GM19099 (cell line): ENCODE data around the gene FAM13A.

ENCODE experiments used
- POLR2A ChIP-seq: IDR thresholded peaks from 3 replicates; pipeline ENCODE4 v1.6.1; 2011; ENCODE audit warnings: low read depth; ENCODE audit not compliant: insufficient read length; ENCODE audit errors: extremely low read depth

FAM13A gene

DNA sequence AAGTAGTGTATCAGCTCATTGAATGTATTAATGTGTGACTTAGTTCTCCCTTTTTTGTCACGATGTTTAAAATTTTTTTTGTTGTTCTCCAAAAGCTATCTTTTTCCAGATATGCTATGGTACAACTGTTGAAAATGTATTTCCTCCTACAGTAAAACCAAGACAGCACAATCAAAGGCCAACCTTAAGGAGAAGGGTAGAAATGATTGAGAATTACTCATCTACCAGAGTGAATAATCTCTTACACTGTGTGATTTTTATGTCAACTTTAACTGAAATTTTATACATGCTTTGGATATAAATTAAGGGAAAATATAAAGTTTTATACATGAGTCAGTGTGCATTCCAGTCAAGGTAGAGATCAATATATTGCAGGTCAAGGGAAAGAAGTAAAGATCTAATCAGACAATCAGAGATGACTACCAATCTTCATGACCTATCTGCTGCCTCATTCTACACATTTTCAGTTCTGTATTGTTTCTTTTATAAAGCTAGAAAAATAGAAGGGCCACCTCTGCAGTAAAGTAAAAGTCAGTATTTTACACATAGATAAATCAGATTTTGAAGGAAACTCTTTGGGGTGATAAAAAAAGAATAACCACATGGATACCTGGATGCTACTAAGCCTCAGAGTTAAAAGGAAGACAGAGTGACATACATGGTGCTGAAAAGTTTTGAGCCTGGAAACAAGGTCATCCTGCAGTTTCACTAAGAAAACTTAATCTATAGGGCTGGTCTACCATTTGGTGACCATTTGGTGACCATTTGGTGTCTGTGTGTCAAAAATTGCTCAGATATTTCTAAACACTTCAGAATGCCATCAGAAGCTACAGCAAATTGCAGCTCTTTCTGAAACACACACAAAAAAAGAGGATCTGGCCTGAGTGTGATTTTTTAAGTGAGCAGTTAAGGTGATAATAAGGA, 1.6 kb downstream of the FAM13A start:
- TF ChIP-seq POLR2A: no peak

DNA sequence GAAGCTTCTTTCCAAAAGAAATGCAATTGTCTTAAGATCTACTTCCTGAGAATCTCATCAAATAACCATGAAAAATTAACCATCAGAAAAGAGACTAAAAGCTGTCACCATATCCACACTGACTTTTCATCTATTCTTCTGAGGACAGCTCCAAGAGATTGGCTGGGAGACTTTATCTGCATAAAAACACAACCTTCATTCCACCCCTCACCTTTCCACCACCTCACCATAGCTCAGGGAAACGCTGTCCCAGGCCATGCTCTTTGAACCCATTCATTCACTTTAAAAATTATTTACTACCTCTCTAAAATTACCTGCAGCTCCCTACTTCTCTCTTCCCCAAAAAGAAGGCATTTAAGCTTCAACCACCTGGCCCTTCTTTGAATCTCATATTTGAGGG, 2.4 kb downstream of the FAM13A start:
- TF ChIP-seq POLR2A: no peak

DNA sequence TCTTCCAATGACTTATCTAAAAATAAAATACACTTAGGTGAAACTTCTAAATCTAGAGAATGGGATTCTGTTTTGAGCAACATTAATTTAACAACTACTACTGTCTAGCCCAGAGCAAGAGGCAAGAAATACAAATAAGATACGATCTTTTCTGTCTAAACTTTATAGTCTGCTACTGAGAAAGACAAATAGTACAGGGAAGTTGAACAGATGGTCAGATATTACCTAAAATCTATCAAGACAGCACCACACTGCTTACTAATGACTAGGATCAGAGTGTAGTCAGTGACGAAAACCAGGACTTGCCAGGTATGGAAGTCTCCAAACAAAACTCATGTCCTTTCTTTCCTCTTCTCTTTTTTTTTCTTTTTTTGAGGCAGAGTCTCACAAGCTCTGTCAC, 7.1 kb downstream of the FAM13A start:
- TF ChIP-seq POLR2A: no peak

DNA sequence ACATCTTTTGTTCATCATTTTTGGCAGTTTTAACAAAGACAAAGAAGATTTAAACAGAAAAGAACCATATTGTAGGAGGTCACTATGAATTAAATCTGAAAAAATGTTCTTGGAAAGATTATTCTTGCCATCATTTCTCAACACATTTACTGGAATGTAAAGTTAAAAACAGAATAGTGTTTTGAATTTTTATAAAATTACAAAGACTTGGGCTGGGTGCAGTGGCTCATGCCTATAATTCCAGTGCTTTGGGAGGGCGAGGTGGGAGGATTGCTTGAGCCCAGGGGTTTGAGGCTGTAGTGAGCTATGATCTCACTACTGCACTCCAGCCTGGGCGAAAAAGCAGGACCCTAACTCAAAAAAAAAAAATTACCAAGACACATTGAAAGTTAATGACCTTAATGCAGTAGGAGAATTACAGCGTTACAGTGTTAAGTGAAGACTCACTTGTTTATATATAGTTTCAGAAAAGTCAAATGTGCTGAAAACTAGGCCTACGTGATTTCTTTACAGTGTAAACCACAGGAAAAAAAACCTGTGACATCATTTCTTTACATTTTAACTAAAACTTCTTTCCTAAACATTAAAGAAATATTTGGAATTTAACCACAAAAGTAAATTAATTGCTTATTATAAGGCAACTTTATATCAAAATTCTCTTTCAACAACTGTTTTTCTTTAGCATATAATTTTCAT, 7.9 kb downstream of the FAM13A start:
- no peak for TF ChIP-seq POLR2A

- no peak for TF ChIP-seq POLR2A
These were observed 12.7 kb downstream of the FAM13A start for GRCh38 chr4:89044147-89044900.

GRCh38 chr4:89042055-89042454, 14.9 kb downstream of the FAM13A start:
- no peak for TF ChIP-seq POLR2A

DNA sequence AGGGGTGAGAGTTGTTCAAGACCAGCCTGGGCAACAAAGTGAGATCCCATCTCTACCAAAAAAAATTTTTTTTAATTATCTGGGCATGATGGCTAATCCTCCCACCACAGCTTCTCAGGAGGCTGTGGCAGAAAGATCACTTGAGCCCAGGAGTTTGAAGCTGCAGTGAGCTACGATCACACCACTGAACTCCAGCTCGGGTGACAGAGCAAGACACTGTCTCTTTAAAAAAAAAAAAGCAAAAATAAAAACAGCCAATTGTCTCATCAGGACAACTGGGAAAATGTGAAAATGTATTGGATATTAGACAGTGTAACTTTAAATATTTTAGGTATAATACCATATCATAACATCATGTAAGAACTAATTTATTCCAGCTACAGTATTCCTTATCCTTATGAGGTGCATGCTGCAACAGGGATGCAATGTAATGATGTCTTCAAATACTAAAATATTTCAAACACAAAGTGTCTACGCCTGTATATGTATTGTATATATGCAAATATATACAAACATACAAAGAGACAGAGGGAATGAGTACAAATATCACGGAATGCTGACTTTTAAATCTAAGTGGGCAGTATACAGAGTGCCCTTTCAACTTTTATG, 17.2 kb downstream of the FAM13A start:
- TF ChIP-seq POLR2A: no peak

DNA sequence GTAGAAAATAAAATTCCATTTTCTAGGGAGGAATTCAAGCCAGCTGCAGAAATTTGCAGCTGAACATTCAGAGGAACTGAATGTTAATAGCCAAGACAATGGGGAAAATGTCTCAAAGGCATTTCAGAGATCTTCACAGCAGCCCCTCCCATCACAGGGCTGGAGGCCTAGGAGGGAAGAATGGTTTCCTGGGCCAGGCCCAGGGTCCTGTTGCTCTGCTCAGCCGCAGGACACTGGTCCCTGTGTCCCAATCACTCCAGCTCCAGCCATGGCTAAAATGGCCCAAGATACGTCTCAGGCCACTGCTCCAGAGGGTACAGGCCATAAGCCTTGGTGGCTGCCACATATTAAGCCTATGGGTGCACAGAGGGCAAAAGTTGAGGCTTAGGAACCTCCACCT, 20.4 kb downstream of the FAM13A start:
- TF ChIP-seq POLR2A: no peak

- no peak for TF ChIP-seq POLR2A
These were observed 25.7 kb downstream of the FAM13A start for GRCh38 chr4:89031272-89031671.

DNA sequence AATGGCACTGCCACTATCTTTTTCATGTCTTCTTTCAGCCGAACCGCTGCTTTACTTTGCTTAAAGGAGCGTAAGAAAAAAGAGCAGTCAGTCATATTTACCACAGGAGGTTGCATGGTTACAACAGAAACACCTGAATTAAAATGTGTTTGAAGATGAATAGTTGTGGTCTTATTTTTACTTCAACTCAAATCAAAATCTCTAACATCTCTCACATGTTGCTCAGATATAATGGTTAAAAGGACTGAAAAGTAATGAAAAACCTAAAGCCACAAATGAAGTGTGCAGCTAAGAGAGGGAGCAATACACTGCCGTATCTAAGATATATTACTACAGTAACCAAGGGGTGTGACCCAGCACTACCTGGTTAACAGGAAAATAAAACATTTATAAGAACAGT, 27.4 kb downstream of the FAM13A start:
- TF ChIP-seq POLR2A: no peak

GRCh38 chr4:89026542-89026941, 30.4 kb downstream of the FAM13A start:
- no peak for TF ChIP-seq POLR2A

GRCh38 chr4:89024051-89024675, 32.8 kb downstream of the FAM13A start:
- no peak for TF ChIP-seq POLR2A

GRCh38 chr4:89023140-89023539, 33.8 kb downstream of the FAM13A start:
- TF ChIP-seq POLR2A: no peak

- TF ChIP-seq POLR2A: no peak
These were observed 34.4 kb downstream of the FAM13A start for GRCh38 chr4:89022426-89023128.
